Measurements from ENCODE around the gene WRNIP1. TPM values are rescaled to one million over a fixed set of nuclear protein-coding genes. Genes with fewer than 3 reads are reported as not detected.

WRNIP1 gene
- total and polyA plus RNA-seq, 9 of the 15 experiments (the other 6 are each of a cell fraction or from before 2014, with no cell fraction given): 13.2 to 63.6 (median 48.6) TPM

- TF ChIP-seq FOXO4 (CRISPR knock-in tag; IDR thresholded peaks at IDR 0.05) (no peak), NFATC3 (IDR thresholded peaks at IDR 0.05) (no peak), TOE1 (IDR thresholded peaks at IDR 0.05; ENCODE audit: borderline replicate concordance) (no peak), TOE1 (CRISPR knock-in tag; IDR thresholded peaks at IDR 0.05; ENCODE audit: borderline replicate concordance, low read depth) (no peak), KDM2B (CRISPR knock-in tag; IDR thresholded peaks at IDR 0.05) (no peak), NFIC (IDR thresholded peaks at IDR 0.05) (no peak; the same call in 1 of the 2 replicates), ZBTB33 (CRISPR knock-in tag; IDR thresholded peaks at IDR 0.05) (no peak; the same call in 1 of the 2 replicates), YY1 (IDR thresholded peaks at IDR 0.05; ENCODE audit: borderline replicate concordance in 1 of 3, control insufficient read depth in 1 of 3, extremely low read depth in 1 of 3, insufficient read depth in 3 of 3, insufficient read length in 1 of 3, insufficient replicate concordance in 2 of 3, low read depth in 1 of 3, low read length in 2 of 3) (peak in 2 of 3 experiments; percentile 37 to 71), EP400 (IDR thresholded peaks at IDR 0.05) (no peak), ZNF408 (CRISPR knock-in tag; IDR thresholded peaks at IDR 0.05; ENCODE audit: low read depth) (no peak), GTF2B (IDR thresholded peaks at IDR 0.05; ENCODE audit: extremely low read depth, insufficient read length) (no peak), IRF2 (CRISPR knock-in tag; IDR thresholded peaks at IDR 0.05) (no peak), SAFB (IDR thresholded peaks at IDR 0.05; ENCODE audit: borderline replicate concordance, low read depth, low read length) (no peak), ZNF592 (IDR thresholded peaks at IDR 0.05) (peak; percentile 75)
These were observed 39.1 kb upstream of the WRNIP1 start (continued) for GRCh38 chr6:2725999-2726567.
